Suprapubic skin (tissue), 4 donors: ENCODE measurements around the gene PIWIL4.

Experiments
- POLR2A ChIP-seq, 2 donors: fragments of 450-650 bp; IDR thresholded peaks; one replicate each; pipeline ENCODE4 v1.6.1; 2017; ENCODE audit warnings: antibody characterized with exemption in 2 of 2, mild to moderate bottlenecking in 2 of 2, moderate library complexity in 2 of 2
- POLR2AphosphoS5 ChIP-seq, 3 donors: sonication (generic); formaldehyde crosslinking; IDR thresholded peaks; one replicate each; pipeline ENCODE4 v1.6.1; 2017; ENCODE audit warnings: antibody characterized with exemption in 3 of 3
- TF ChIP-seq, protein P1 (sequence below), 2 donors: fragments of 200-600 bp in 1 of 2; fragments of 450-650 bp in 1 of 2; sonication (generic) in 1 of 2; IDR thresholded peaks; one replicate each; pipeline ENCODE4 v1.5.1; 2016 to 2019; ENCODE audit warnings: antibody characterized with exemption in 2 of 2, mild to moderate bottlenecking in 1 of 2, moderate library complexity in 1 of 2

GRCh38 chr11:94584978-94585377 lies 17.8 kb downstream of the PIWIL4 start:
- TF ChIP-seq, protein P1, sequence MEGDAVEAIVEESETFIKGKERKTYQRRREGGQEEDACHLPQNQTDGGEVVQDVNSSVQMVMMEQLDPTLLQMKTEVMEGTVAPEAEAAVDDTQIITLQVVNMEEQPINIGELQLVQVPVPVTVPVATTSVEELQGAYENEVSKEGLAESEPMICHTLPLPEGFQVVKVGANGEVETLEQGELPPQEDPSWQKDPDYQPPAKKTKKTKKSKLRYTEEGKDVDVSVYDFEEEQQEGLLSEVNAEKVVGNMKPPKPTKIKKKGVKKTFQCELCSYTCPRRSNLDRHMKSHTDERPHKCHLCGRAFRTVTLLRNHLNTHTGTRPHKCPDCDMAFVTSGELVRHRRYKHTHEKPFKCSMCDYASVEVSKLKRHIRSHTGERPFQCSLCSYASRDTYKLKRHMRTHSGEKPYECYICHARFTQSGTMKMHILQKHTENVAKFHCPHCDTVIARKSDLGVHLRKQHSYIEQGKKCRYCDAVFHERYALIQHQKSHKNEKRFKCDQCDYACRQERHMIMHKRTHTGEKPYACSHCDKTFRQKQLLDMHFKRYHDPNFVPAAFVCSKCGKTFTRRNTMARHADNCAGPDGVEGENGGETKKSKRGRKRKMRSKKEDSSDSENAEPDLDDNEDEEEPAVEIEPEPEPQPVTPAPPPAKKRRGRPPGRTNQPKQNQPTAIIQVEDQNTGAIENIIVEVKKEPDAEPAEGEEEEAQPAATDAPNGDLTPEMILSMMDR (IDR thresholded peaks at IDR 0.05), result no peak
- no peak for TF ChIP-seq POLR2A (IDR thresholded peaks at IDR 0.05)
- no peak for TF ChIP-seq POLR2AphosphoS5 (IDR thresholded peaks at IDR 0.05)
